Measurements from ENCODE around the gene SLC2A3.
"Not testable (repeated sequence)": the region's sequence is repeated elsewhere in the genome, so short reads cannot be mapped to it uniquely, and the experiment has no call there.

The SLC2A3 gene

DNA sequence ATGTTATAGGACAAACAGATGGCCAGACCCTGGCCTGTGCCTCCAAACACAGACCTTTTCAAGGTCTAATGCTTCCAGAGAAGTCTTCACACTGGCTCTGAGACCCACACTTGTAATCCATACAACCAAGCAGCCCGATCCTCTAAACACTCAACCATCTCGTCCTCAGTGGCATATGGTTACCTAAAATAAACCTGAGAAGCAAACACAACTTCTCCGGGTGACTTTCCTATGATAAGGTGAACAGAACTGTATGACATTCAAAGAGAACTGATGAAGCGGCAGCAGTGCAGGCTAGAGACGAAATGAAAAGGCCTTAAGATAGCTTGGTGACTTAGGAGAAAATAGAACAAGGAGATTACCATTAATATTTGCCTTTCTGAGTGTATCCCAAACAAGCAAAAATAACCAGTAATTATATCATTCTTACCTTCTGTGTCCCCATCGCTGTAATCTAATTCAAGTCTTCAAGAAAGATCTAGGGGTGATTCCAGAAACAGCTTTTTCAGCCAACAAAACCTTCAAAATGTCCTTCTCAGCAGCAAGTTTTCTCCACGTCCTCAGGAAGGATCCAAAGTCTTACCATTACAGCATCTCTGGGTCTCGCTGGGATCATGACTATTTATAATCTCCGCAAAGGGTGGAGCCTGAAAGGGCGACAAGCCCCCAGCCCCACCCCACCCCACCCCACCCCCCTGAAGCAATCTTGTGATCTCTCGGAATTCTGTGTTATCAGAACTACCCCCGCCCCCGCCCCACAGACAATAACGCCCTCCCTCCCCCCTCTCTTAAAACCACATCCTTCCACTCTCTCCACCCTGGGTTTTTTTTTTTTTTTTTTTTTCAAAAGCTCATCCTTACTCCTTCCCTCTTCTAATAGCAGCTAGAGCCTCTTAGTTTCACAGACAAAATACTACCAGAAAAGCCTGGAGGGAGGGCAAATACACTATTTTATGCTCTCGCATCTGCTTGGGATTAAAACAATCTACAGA is at the start of gene SLC2A3:
SLC2A3 (minus strand) TSS at position 598 of the 992 bp plus-strand sequence; CDS start at position 445, 153 bp downstream.
- Histone ChIP-seq H3K4me1 (ENCODE audit: control insufficient read depth in 1 of 2, insufficient read depth in 1 of 2, low read depth in 1 of 2, low read length in 1 of 2) (peaks cover 54 to 61% of the 10 kb centered on the region in 2 experiments), H3K27me3 (no peaks in the 10 kb centered on the region), H3K9me3 (no peaks in the 10 kb centered on the region), H3K4me3 (ENCODE audit: low read depth in 1 of 2, low read length in 1 of 2) (peak within 1 kb of the TSS; percentile 88 to 99), H3K36me3 (peaks cover 36% of the 10 kb centered on the region), H3K27ac (peak within 1 kb of the TSS; percentile 88)
- TF ChIP-seq, protein P1, sequence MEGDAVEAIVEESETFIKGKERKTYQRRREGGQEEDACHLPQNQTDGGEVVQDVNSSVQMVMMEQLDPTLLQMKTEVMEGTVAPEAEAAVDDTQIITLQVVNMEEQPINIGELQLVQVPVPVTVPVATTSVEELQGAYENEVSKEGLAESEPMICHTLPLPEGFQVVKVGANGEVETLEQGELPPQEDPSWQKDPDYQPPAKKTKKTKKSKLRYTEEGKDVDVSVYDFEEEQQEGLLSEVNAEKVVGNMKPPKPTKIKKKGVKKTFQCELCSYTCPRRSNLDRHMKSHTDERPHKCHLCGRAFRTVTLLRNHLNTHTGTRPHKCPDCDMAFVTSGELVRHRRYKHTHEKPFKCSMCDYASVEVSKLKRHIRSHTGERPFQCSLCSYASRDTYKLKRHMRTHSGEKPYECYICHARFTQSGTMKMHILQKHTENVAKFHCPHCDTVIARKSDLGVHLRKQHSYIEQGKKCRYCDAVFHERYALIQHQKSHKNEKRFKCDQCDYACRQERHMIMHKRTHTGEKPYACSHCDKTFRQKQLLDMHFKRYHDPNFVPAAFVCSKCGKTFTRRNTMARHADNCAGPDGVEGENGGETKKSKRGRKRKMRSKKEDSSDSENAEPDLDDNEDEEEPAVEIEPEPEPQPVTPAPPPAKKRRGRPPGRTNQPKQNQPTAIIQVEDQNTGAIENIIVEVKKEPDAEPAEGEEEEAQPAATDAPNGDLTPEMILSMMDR (IDR thresholded peaks at IDR 0.05), result peak; percentile 33

DNA sequence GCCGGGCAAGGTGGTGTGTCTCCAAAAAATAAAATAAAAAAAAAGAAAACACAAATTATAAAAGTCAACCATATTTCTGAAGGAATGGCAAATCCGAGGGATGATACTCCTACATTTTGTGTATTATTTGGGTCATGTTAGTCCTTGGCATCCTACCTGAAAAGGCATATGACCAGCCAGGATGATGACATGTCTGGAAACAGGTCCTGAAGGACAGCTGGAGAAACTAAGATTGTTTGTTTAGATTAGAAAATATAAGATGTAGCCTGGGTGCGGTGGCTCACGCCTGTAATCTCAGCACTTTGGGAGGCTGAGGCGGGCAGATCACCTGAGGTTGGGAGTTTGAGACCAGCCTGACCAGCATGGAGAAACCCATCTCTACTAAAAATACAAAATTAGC is 48.9 kb upstream of the SLC2A3 start:
- peaks cover 67 to 71% of the 10 kb centered on the region in 2 experiments for H3K4me1 ChIP-seq (ENCODE audit: control insufficient read depth in 1 of 2, insufficient read depth in 1 of 2, low read depth in 1 of 2, low read length in 1 of 2)
- peak overlapping the region; percentile 27 for H3K27ac ChIP-seq
- TF ChIP-seq, protein P1 (IDR thresholded peaks at IDR 0.05), result no peak
- no peaks in the 10 kb centered on the region for H3K27me3 ChIP-seq
- no peaks in the 10 kb centered on the region for H3K9me3 ChIP-seq
- H3K36me3 ChIP-seq, result no peaks in the 10 kb centered on the region
- H3K4me3 ChIP-seq (ENCODE audit: low read depth in 1 of 2, low read length in 1 of 2), result no peak overlapping the region

- Histone ChIP-seq H3K4me1 (ENCODE audit: control insufficient read depth in 1 of 2, insufficient read depth in 1 of 2, low read depth in 1 of 2, low read length in 1 of 2) (peaks cover 62 to 63% of the 10 kb centered on the region in 2 experiments), H3K27ac (peak overlapping the region; percentile 18)
- H3K9me3 ChIP-seq; H3K36me3 ChIP-seq; H3K27me3 ChIP-seq; H3K4me3 ChIP-seq (ENCODE audit: low read depth in 1 of 2, low read length in 1 of 2): not testable (repeated sequence)
These were observed 47.5 kb upstream of the SLC2A3 start for GRCh38 chr12:7983460-7983859.

GRCh38 chr12:7983019-7983418 is 47.0 kb upstream of the SLC2A3 start:
- H3K9me3 ChIP-seq; H3K4me3 ChIP-seq (ENCODE audit: low read depth in 1 of 2, low read length in 1 of 2); H3K27ac ChIP-seq; H3K27me3 ChIP-seq; H3K36me3 ChIP-seq: not testable (repeated sequence)
- peaks cover 62 to 63% of the 10 kb centered on the region in 2 experiments for H3K4me1 ChIP-seq (ENCODE audit: control insufficient read depth in 1 of 2, insufficient read depth in 1 of 2, low read depth in 1 of 2, low read length in 1 of 2)

GRCh38 chr12:7982332-7982735 is 46.3 kb upstream of the SLC2A3 start:
- H3K4me1 ChIP-seq (ENCODE audit: control insufficient read depth in 1 of 2, insufficient read depth in 1 of 2, low read depth in 1 of 2, low read length in 1 of 2), result peaks cover 59 to 61% of the 10 kb centered on the region in 2 experiments
- H3K27ac ChIP-seq, result not testable (repeated sequence)

DNA sequence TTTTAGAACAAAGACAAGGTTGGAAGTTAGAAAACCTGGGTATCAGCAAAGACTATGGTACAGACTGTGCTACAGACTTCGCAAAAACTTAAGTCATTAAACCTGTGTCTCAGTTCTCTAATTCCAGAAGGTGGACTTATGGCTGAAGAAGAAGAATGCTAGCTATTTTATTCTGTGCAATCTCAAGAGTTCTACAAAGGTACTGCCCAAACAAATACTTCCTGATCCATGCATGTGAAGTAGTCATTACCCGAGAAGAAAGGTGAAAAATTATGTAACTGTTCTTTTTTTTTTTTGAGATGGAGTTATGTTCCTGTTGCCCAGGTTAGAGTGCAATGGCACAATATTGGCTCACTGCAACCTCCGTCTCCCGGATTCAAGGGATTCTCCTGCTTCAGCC is 45.5 kb upstream of the SLC2A3 start:
- Histone ChIP-seq H3K4me1 (ENCODE audit: control insufficient read depth in 1 of 2, insufficient read depth in 1 of 2, low read depth in 1 of 2, low read length in 1 of 2) (peaks cover 58 to 61% of the 10 kb centered on the region in 2 experiments), H3K27me3 (no peaks in the 10 kb centered on the region), H3K4me3 (ENCODE audit: low read depth in 1 of 2, low read length in 1 of 2) (no peak overlapping the region), H3K36me3 (no peaks in the 10 kb centered on the region), H3K9me3 (no peaks in the 10 kb centered on the region), H3K27ac (peak overlapping the region; percentile 50)
- TF ChIP-seq, protein P1 (IDR thresholded peaks at IDR 0.05), result no peak

More at GRCh38 chr12:7982332-7982735, 46.3 kb upstream of the SLC2A3 start:
- H3K27me3 ChIP-seq; H3K36me3 ChIP-seq; H3K4me3 ChIP-seq (ENCODE audit: low read depth in 1 of 2, low read length in 1 of 2); H3K9me3 ChIP-seq: not testable (repeated sequence)

GRCh38 chr12:7977351-7978124 is 41.6 kb upstream of the SLC2A3 start:
- H3K4me3 ChIP-seq (ENCODE audit: low read depth in 1 of 2, low read length in 1 of 2), result peak overlapping the region; percentile 31 to 35
- H3K36me3 ChIP-seq, H3K9me3 ChIP-seq, H3K27me3 ChIP-seq: not testable (repeated sequence)
- peak overlapping the region; percentile 96 for H3K27ac ChIP-seq
- peaks cover 70 to 77% of the 10 kb centered on the region in 2 experiments for H3K4me1 ChIP-seq (ENCODE audit: control insufficient read depth in 1 of 2, insufficient read depth in 1 of 2, low read depth in 1 of 2, low read length in 1 of 2)
